OCI-LY1 (cell line): Measurements from ENCODE around the gene EML1.

ENCODE experiments used
- H2AFZ ChIP-seq: fragments of 200-600 bp; sonication (generic), shearing (Covaris generic); 2 replicates; pipeline ENCODE4 v1.6.0; 2014; ENCODE audit warnings: antibody characterized with exemption, mild to moderate bottlenecking, low read length
- H3F3A ChIP-seq: fragments of 200-600 bp; sonication (generic), shearing (Covaris generic); 2 replicates; pipeline ENCODE4 v1.6.0; 2014; ENCODE audit warnings: mild to moderate bottlenecking, antibody characterized with exemption, low read length, moderate library complexity; ENCODE audit not compliant: insufficient read depth
- H3K27ac ChIP-seq: fragments of 200-600 bp; sonication (generic); 2 replicates; pipeline ENCODE4 v1.5.1; 2014; ENCODE audit warnings: low read length, mixed run types, mild to moderate bottlenecking, low read depth; ENCODE audit not compliant: poor library complexity, severe bottlenecking
- H3K27me3 ChIP-seq: fragments of 200-600 bp; sonication (generic); 2 replicates; pipeline ENCODE4 v1.6.0; 2014; ENCODE audit warnings: antibody characterized with exemption, mild to moderate bottlenecking, low read length, moderate library complexity; ENCODE audit not compliant: insufficient read depth
- H3K36me3 ChIP-seq: fragments of 200-600 bp; sonication (generic); 2 replicates; pipeline ENCODE4 v1.6.1; 2014; ENCODE audit warnings: mild to moderate bottlenecking, antibody characterized with exemption, low read length, moderate library complexity, mixed read lengths; ENCODE audit not compliant: insufficient read depth
- H3K4me1 ChIP-seq: fragments of 200-600 bp; sonication (generic); 2 replicates; pipeline ENCODE4 v1.5.1; 2014; ENCODE audit warnings: mild to moderate bottlenecking, low read length, moderate library complexity; ENCODE audit not compliant: insufficient read depth, severe bottlenecking
- H3K4me2 ChIP-seq: fragments of 200-600 bp; sonication (generic), shearing (Covaris generic); 2 replicates; pipeline ENCODE4 v1.6.1; 2014; ENCODE audit warnings: low read length
- H3K4me3 ChIP-seq: fragments of 200-600 bp; sonication (generic); 2 replicates; pipeline ENCODE4 v1.5.1; 2014; ENCODE audit warnings: low read length, low read depth, mild to moderate bottlenecking, mixed read lengths; ENCODE audit not compliant: poor library complexity, severe bottlenecking
- H3K79me2 ChIP-seq: fragments of 200-600 bp; shearing (Covaris generic); 2 replicates; pipeline ENCODE4 v1.6.1; 2016; ENCODE audit warnings: mixed run types, low read length, mixed read lengths; ENCODE audit not compliant: insufficient read depth
- H3K9ac ChIP-seq: fragments of 200-600 bp; sonication (generic), shearing (Covaris generic); 2 replicates; pipeline ENCODE4 v1.6.1; 2014; ENCODE audit warnings: mild to moderate bottlenecking, low read length, mixed read lengths
- H3K9me2 ChIP-seq: fragments of 200-600 bp; sonication (generic), shearing (Covaris generic); 2 replicates; pipeline ENCODE4 v1.6.1; 2014; ENCODE audit warnings: low read depth, mild to moderate bottlenecking, low read length, mixed read lengths
- H3K9me3 ChIP-seq: fragments of 200-600 bp; shearing (Covaris generic); 2 replicates; pipeline ENCODE4 v1.6.1; 2014; ENCODE audit warnings: low read length, mixed read lengths
- H4K20me1 ChIP-seq: fragments of 200-600 bp; sonication (generic), shearing (Covaris generic); 2 replicates; pipeline ENCODE4 v1.6.0; 2016; ENCODE audit warnings: mild to moderate bottlenecking, low read length; ENCODE audit not compliant: insufficient read depth
- CTCF ChIP-seq: fragments of 200-600 bp; sonication (generic), shearing (Covaris generic); IDR thresholded peaks from 2 replicates; pipeline ENCODE4 v1.5.1; 2017; ENCODE audit warnings: mild to moderate bottlenecking, antibody characterized with exemption, low read length, moderate library complexity, mixed read lengths
- EZH2 ChIP-seq: fragments of 200-600 bp; sonication (generic), shearing (Covaris generic); IDR thresholded peaks from 2 replicates; pipeline ENCODE4 v1.8.0; 2017; ENCODE audit warnings: borderline replicate concordance, mixed run types, mild to moderate bottlenecking, antibody characterized with exemption, low read length, moderate library complexity, mixed read lengths

The EML1 gene

GRCh38 chr14:99791476-99792209 is 1.6 kb upstream of the EML1 start:
- Histone ChIP-seq H3K4me3 (no peak overlapping the region), H3K27me3 (peaks cover 3% of the 10 kb centered on the region; the same call in 1 of the 2 replicates), H3K9ac (no peak overlapping the region), H3K9me2 (no peaks in the 10 kb centered on the region), H3K4me2 (no peak overlapping the region), H3K4me1 (peaks cover 4% of the 10 kb centered on the region), H3K79me2 (no peaks in the 10 kb centered on the region), H3K9me3 (no peaks in the 10 kb centered on the region), H2AFZ (no peak overlapping the region), H3K36me3 (no peaks in the 10 kb centered on the region), H4K20me1 (no peaks in the 10 kb centered on the region), H3K27ac (no peak overlapping the region), H3F3A (no peaks in the 10 kb centered on the region; the same call in 1 of the 2 replicates)
- no peak for TF ChIP-seq CTCF
- no peak for TF ChIP-seq EZH2

GRCh38 chr14:99792210-99792535 is 1.0 kb upstream of the EML1 start:
- Histone ChIP-seq H2AFZ (no peak overlapping the region), H3K27ac (no peak overlapping the region), H3F3A (no peaks in the 10 kb centered on the region; the same call in 1 of the 2 replicates), H3K9me3 (no peaks in the 10 kb centered on the region), H4K20me1 (no peaks in the 10 kb centered on the region), H3K9me2 (no peaks in the 10 kb centered on the region), H3K4me3 (no peak overlapping the region), H3K4me1 (peaks cover 4% of the 10 kb centered on the region), H3K79me2 (no peaks in the 10 kb centered on the region), H3K9ac (no peak overlapping the region), H3K4me2 (no peak overlapping the region), H3K36me3 (no peaks in the 10 kb centered on the region), H3K27me3 (peaks cover 3% of the 10 kb centered on the region; the same call in 1 of the 2 replicates)
- TF ChIP-seq CTCF: no peak
- no peak for TF ChIP-seq EZH2

GRCh38 chr14:99792551-99793212 is 531 bp upstream of the EML1 start:
- Histone ChIP-seq H3K9me3 (no peaks in the 10 kb centered on the region), H3K9ac (no peak overlapping the region), H3K27me3 (peaks cover 3% of the 10 kb centered on the region; the same call in 1 of the 2 replicates), H3K4me1 (peaks cover 4% of the 10 kb centered on the region), H3F3A (no peaks in the 10 kb centered on the region; the same call in 1 of the 2 replicates), H3K9me2 (no peaks in the 10 kb centered on the region), H3K4me3 (no peak overlapping the region), H4K20me1 (no peaks in the 10 kb centered on the region), H3K36me3 (no peaks in the 10 kb centered on the region), H2AFZ (no peak overlapping the region), H3K79me2 (no peaks in the 10 kb centered on the region), H3K27ac (no peak overlapping the region), H3K4me2 (no peak overlapping the region)
- TF ChIP-seq CTCF (no peak), EZH2 (no peak)
